ENCODE data around the gene COL21A1.

- TF ChIP-seq CTCF (IDR thresholded peaks at IDR 0.05) (no peak), POLR2A (IDR thresholded peaks at IDR 0.05) (no peak)
Measured at GRCh38 chr6:56222499-56222898, 24.9 kb downstream of the COL21A1 start.

Data from vagina (tissue), 2 donors.